Astrocyte of the cerebellum (primary cell): ENCODE data around the gene PRPF8.
A peak's percentile ranks its signal among the peaks of the same experiment; 100 is the strongest.
"Not testable (repeated sequence)": the region's sequence is repeated elsewhere in the genome, so short reads cannot be mapped to it uniquely, and the experiment has no call there.

Source experiments
- DNase-seq: peaks from one replicate; pipeline ENCODE4 v3.0.0-alpha.2; 2011; ENCODE audit warnings: low read depth
- H3K4me3 ChIP-seq: 2 replicates; pipeline ENCODE4 v1.5.1; 2011; ENCODE audit warnings: mild to moderate bottlenecking, low read depth, low read length, moderate library complexity
- in situ Hi-C: cut with HindIII; loops from 2 replicates; pipeline ENCODE4 v1.10.0; 2017; ENCODE audit warnings: low sequenced_read_pairs
- TF ChIP-seq, protein P1 (sequence below): IDR thresholded peaks from 2 replicates; pipeline ENCODE4 v1.5.1; 2012; ENCODE audit warnings: low read length, low read depth, moderate library complexity, mild to moderate bottlenecking; ENCODE audit errors: missing control alignments

PRPF8 gene

GRCh38 chr17:1724869-1725641 lies 40.4 kb upstream of the PRPF8 start:
- H3K4me3 ChIP-seq: peak overlapping the region; percentile 57
- in situ Hi-C loops: no loop called here
- no peak for DNase-seq
- TF ChIP-seq, protein P1, sequence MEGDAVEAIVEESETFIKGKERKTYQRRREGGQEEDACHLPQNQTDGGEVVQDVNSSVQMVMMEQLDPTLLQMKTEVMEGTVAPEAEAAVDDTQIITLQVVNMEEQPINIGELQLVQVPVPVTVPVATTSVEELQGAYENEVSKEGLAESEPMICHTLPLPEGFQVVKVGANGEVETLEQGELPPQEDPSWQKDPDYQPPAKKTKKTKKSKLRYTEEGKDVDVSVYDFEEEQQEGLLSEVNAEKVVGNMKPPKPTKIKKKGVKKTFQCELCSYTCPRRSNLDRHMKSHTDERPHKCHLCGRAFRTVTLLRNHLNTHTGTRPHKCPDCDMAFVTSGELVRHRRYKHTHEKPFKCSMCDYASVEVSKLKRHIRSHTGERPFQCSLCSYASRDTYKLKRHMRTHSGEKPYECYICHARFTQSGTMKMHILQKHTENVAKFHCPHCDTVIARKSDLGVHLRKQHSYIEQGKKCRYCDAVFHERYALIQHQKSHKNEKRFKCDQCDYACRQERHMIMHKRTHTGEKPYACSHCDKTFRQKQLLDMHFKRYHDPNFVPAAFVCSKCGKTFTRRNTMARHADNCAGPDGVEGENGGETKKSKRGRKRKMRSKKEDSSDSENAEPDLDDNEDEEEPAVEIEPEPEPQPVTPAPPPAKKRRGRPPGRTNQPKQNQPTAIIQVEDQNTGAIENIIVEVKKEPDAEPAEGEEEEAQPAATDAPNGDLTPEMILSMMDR: no peak

DNA sequence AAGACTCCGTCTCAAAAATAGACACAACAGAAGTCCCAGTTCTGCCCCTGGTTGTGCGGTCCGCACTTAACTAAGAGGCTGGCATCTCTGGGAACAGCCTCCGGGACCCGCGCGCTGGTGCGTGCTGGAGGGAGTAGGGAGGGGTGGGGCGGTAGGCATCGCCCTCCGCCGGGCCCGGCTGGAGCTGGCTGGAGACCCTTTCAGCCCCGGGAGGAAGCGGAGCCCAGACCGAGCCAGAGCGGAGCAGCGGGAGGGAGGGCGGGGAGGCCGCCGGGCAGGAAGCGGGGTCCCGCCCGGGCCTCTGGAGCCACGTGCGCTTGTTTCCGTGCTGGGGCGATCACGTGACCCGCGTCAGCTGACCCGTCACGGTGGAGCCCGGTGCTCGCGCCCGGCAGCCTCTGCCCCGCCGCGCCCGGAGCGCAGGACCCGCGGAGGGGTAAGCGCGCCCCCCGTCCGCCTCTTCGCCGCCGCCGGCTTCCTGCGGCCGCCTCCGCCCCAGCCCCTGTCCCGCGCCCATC lies 39.7 kb upstream of the PRPF8 start, which contains the start of gene WDR81:
Gene WDR81 (plus strand): TSS at position 354 of the 518 bp plus-strand sequence. CDS start 256 bp downstream, outside the sequence.
- TF ChIP-seq, protein P1: no peak
- DNase-seq: peak; percentile 44
- in situ Hi-C loops: no loop called here
- peak within 1 kb of the TSS; percentile 57 for H3K4me3 ChIP-seq

GRCh38 chr17:1722022-1722421 lies 37.4 kb upstream of the PRPF8 start:
- DNase-seq, in situ Hi-C loops, H3K4me3 ChIP-seq: not testable (repeated sequence)

GRCh38 chr17:1720856-1721386 lies 36.3 kb upstream of the PRPF8 start:
- TF ChIP-seq, protein P1: peak; percentile 97
- no peak overlapping the region for H3K4me3 ChIP-seq
- in situ Hi-C loops: no loop called here
- no peak for DNase-seq

- no peak for DNase-seq
- H3K4me3 ChIP-seq: no peak overlapping the region
- in situ Hi-C loops: loop anchor here (5.0 to 10.0 kb wide), 2 partner anchors 46 to 64 kb away; partner anchors contain the start of gene SERPINF1
- TF ChIP-seq, protein P1: no peak
Observed at GRCh38 chr17:1718362-1719165, 33.9 kb upstream of the PRPF8 start.

DNA sequence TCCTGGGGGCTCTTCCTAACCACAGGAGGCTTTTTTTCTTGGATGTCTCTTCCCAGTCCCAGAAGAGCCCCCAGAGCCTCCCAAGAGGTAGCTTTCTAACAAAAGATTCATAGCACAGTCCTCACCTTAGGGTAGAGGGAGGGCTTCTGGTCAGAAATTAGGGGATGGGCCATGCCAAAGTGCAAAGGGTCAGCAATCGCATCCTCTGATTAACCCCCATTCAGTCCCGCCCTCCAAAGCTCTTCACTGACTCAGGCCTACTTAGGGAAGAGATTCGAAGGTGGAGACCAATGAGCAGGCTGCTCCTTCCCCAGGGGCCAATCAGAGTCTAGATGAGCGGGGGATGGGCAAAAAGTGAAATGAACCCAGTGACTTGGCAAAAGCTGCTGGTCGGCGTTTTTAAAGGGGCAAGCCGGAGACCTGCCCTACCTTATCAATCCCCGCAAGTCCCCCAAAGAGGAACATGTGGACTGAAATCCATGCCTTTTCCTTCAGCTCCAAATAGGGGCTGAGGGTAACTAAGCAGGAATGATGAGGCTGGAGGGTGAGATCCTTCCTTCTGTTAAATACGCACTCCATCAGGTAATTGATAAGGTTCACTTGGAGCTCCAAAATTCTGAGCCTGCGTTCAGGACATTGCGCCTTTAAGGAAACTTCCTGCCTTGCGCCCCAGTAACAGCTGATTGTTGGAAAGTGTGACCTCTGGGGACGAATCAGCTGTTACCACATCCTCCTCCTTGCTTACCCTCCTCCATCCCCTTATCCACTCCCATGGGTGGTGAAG lies 32.4 kb upstream of the PRPF8 start:
- peak overlapping the region; percentile 55 for H3K4me3 ChIP-seq
- TF ChIP-seq, protein P1: no peak
- DNase-seq: peak; percentile 99
- in situ Hi-C loops: loop anchor here (5.0 to 10.0 kb wide), 2 partner anchors 48 to 65 kb away; partner anchors contain the start of gene SERPINF1
